HG03460 (cell line): ENCODE data around the gene VTCN1.
"Not testable (repeated sequence)": the region's sequence is repeated elsewhere in the genome, so short reads cannot be mapped to it uniquely, and the experiment has no call there.

Source experiments
- ATAC-seq: cut with Tn5 transposase; IDR thresholded peaks from one replicate; pipeline ENCODE4 v1.9.1; 2021; ENCODE audit not compliant: unreplicated experiment

Gene VTCN1

DNA sequence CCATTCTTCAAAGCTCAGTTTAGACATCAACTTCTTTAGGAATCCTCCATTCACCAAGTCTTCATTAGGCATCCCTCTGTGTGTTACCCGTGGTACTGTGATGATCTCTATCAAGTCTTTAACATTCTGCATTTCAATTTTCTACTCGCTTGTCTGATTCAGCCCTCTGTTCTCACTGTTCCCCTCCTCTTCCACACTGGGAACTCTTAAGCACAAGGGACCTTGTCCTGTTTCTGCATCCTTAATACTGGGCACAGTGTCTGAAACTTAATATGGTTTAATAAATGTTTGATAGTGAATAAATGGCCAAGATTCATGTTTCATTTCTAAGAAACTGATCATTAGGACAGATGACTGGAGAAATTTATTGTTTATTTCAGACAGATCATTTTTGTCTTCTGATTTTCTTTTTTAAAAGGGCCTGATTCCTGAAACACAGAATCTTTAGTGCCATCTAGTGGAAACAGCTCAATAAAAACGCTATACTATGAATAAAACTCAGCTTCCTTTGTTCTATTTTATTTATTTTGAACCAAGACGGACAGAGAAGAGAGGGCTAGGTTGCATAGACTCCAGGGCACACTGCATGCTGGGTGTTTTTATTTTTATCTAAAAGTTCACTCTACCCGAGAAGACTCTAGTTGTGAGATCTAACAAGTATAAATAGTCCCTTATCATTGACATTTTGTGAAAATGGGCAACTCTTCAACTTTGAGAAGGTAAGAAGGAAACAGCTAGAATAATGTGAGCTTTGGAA is 82.2 kb downstream of the VTCN1 start:
- ATAC-seq: no peak

GRCh38 chr1:117127795-117128194 is 82.9 kb downstream of the VTCN1 start:
- no peak for ATAC-seq

- no peak for ATAC-seq
Observed at GRCh38 chr1:117124661-117125060, 86.1 kb downstream of the VTCN1 start.

GRCh38 chr1:117123274-117123673 is 87.5 kb downstream of the VTCN1 start:
- no peak for ATAC-seq

GRCh38 chr1:117122330-117123025 is 88.2 kb downstream of the VTCN1 start:
- no peak for ATAC-seq

DNA sequence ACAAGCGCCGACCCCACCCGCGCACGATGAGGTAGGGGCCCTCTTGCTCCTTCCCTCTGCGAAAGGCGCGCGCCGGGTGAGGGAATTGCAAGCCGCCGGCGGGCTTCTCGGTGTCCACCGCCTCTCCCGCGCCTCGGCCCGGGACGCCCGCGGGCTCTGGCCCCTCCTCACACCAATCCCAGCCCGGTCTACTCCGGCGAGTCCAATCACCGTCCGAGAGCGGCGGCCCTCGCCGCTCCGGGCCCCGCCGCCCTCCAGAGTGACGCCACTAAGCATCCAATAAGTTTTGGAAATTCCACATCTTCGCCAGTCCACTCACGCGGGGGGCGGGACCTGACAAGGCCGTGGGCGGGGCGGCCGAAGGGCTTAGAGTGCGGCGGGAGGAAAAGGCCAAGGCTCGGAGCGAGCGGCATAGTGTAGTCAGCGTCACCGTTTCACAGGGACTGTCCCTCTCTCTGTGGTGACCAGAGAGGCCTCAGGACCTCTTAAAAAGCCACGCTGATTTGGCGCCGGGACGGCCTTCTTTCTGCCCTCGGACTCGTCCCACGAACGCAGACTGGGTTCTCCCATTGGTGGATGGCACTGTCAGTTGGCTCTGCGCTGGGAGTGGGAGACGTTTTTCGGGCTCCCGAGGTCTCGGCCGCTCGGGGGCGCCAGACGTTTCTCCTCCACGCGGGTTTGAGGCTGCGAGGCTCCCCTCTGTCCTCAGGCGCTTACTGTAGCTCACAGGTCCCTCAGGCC is 89.0 kb downstream of the VTCN1 start, which contains the start of gene TRIM45:
TRIM45 (minus strand) TSS at position 161 of the 741 bp plus-strand sequence. CDS start 548 bp downstream, outside the sequence.
- ATAC-seq: peak; percentile 85

DNA sequence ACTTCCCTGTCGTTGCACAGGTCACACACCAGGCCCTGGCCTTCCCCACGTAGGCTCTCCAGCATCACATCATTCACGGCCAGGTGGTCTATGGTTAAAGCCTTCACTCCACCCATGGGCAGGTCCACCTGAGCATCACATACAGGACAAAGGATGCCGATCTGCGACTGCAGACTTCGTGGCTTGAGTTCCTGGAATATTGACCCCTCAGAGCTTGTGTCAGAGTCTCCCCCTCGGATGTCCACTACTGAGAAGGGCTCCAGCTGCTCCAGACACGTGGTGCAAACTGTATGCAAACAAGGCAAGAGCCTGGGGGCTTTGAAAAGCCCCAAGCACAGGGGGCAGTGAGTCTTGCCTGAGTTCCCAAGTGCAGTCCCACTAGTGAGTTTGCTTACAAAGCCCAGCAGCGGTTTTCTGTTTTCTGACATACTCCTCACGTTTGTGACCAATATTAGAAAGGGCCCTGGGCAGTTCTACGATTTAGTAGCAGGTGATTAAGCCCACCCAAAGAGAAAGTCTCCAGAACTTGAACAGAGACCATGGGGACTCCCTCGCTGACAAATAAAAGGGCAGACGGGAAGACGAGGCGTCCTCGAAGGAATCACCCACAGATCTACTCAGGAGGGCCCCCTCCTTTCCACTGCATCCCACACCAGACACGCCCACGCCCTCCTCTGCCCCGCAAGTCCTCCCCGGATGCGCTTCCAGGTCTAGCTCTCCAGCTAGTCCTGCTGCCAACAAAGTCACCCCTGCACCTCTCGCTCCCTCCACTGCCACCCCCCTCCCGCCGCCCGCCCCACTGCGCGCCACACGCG is 89.7 kb downstream of the VTCN1 start:
- no peak for ATAC-seq

GRCh38 chr1:117119144-117119543 is 91.6 kb downstream of the VTCN1 start:
- ATAC-seq: not testable (repeated sequence)

DNA sequence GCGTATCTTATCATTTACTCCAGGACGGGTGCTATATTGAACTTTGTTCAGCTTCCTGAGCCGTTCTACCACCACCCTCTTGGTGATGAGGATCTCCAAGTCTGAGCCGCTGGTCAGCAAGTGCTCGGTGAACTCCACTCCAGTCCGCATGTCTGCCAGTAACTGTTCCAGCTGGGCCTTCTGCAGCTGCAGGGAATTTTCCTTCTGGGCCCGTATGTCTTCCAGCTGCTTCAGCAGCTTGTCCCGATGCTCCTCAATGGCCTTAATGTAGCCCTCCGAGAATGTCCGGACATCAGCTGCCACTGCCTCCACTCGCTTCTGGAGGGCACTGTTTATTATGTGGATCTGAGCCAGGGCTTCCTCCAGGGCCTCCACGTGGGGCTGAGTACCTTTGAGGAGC is 92.6 kb downstream of the VTCN1 start:
- no peak for ATAC-seq

DNA sequence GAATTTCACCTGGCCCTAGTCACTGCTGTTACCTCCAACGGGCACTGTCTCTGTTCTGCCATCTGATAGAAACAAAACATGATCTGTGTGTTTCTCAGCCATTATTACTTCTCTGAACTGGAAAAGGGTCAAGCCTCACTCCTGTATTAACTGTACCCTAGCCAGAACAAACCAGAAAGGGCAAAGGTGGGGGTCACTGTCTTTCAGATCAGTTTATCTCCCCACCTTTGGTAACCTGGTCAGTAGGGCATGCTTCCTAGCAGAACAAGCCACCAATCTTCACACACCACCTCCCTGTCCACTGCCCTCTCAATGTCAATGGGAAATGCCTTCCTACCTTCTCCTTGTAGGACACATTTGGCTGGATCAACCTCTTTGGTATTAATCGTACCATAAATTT is 93.0 kb downstream of the VTCN1 start:
- ATAC-seq: no peak

GRCh38 chr1:117116784-117117130 is 94.0 kb downstream of the VTCN1 start:
- no peak for ATAC-seq

DNA sequence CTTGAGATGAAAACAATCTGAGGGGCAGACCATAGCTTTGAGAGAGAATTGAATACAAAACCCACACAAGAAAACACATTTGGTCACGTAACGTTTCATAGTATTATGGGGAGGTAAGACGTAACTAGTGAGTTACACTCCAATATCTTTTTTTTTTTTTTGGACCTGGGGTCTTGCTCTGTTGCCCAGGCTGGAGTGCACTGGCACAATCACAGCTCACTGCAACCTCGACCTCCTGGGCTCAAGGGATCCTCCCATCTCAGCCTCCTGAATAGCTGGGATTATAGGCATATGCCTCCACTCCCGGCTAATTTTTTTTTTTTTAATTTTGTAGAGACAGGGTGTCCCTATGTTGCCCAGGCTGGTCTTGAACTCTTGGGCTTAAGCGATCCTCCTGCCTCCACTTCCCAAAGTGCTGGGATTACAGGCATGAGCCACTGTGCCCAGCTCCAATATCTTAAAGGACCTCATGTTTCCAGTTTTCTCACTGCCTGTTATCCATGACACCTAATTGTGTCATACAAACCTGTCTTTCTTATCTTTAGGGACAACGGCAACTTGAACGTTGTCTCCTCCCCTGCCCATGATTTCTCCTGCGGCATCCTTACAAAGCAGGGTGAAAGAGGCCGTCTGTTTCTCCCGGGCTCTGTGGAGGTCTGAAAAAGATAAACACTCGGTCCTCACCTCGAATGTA is 94.5 kb downstream of the VTCN1 start:
- ATAC-seq: no peak

DNA sequence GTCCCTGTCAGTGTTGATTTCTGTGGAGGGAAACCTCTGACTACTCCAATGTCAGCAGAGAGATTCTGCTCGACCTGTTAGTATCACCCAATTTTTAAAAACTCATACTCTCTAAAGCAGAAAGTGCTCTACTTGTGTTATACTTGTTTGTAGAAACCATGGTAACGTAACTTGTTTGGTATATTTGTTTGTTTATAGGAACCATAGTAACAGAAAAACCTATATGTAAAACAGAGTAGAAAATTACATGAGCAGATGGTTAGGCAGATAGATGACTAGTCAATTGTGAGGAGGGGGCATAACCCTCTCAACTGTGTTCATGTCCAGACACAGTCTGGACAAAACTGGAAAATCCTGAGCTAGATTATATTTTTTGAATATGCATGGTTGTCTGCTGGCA is 95.8 kb downstream of the VTCN1 start:
- no peak for ATAC-seq

- no peak for ATAC-seq
Observed at GRCh38 chr1:117113199-117113598, 97.5 kb downstream of the VTCN1 start.

- no peak for ATAC-seq
Observed at GRCh38 chr1:117112047-117112717, 98.5 kb downstream of the VTCN1 start.

DNA sequence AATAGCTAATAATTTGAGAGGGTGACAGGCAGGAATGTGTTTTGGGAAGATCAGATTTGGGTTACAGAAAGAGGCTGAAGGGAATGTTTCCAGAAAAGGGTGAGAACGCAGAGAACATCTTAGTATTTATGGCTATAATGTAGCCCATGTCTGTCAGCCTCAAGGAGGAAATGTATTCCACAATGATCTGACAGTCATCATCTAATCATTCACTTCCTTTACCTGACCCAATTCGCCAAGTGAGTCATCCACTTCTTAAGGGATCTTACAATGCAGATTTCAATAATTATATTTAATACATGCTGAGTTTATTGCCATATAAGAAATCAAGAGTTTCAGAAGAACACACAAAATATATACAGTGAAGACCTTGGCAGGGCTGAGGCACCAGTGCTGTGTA is 100.0 kb downstream of the VTCN1 start:
- ATAC-seq: no peak

GRCh38 chr1:117107364-117107763 is 103.4 kb downstream of the VTCN1 start:
- ATAC-seq: no peak

DNA sequence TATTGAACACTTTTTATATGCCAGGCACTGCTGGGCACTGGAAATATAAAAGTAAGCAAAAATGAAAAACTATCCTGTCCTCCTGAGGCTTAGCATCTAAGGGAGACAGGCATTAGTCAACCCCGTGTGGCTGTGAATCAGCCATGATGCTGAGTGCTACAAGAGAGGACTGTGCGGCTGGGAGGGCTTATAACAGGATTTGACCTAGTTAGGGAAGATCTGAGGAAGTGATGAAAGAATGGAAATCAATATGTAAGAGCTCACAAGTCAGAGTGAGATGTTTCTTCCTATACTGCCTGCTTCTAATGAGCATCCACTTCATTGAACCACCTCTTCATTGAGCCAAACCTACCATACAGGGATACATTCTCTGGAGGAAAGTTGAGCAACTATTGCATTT is 104.2 kb downstream of the VTCN1 start:
- no peak for ATAC-seq

DNA sequence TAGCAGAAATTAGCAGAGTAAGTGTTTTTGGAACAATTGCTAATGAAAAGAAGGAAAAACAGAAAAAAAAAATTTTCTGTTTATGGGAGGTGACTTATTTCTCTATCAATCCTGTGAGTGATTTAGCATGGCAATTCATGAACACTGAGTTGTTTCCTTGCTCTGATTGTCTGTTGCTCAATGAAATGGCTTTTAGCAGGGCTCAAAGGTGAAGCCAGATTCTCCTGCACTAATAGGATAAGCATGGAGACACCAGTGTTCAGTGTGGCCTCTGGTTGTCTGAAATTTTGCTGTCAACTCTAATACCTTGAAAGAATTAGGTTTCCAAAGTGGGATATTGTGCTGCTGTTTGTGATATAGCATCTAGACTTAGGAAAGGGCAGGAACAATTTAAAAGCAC is 105.0 kb downstream of the VTCN1 start:
- ATAC-seq: no peak

GRCh38 chr1:117104986-117105385 is 105.7 kb downstream of the VTCN1 start:
- no peak for ATAC-seq
